Naive thymus-derived CD8-positive, alpha-beta T cell (primary cell): ENCODE data around the gene SQOR. TPM values are rescaled to one million over a fixed set of nuclear protein-coding genes. Genes with fewer than 3 reads are reported as not detected.
A peak's percentile ranks its signal among the peaks of the same experiment; 100 is the strongest.

Source experiments
- ATAC-seq, 2 donors: fragments of 150-1000 bp; cut with Tn5 transposase in 1 of 2; sonication (Bioruptor Pico), chemical (Tn5 transposase) in 1 of 2; 1 replicate in 1 of 2; 2 replicates in 1 of 2; pipeline ENCODE4 v1.10.0; 2021; ENCODE audit warnings: mild to moderate bottlenecking in 2 of 2, moderate library complexity in 2 of 2
- POLR2A ChIA-PET: fragments of 350-600 bp; sonication (Branson Sonifier 250); formaldehyde crosslinking; loops from one replicate; lab custom pipeline; 2021; ENCODE audit warnings: antibody characterized with exemption; lab: Charles Lee
- DNase-seq, 10 donors: peaks; one replicate each; pipeline versions ENCODE4 v3.0.0 to v3.0.0-alpha.2; 2020 to 2022
- H3K27ac Mint-ChIP-seq, 10 donors: one replicate each; pipeline ENCODE4 v1.8.0; 2020 to 2022; ENCODE audit warnings: mild to moderate bottlenecking in 10 of 10, mixed read lengths in 10 of 10, moderate library complexity in 4 of 10, inconsistent platforms in 1 of 10
- H3K27me3 Mint-ChIP-seq, 5 donors: one replicate each; pipeline ENCODE4 v1.8.0; 2021 to 2022; ENCODE audit warnings: mixed read lengths in 5 of 5
- H3K36me3 Mint-ChIP-seq, 3 donors: one replicate each; pipeline ENCODE4 v1.8.0; 2020 to 2022; ENCODE audit warnings: mixed read lengths in 3 of 3, mild to moderate bottlenecking in 2 of 3, inconsistent platforms in 1 of 3
- H3K4me1 Mint-ChIP-seq, 4 donors: one replicate each; pipeline ENCODE4 v1.8.0; 2021 to 2022; ENCODE audit warnings: mixed read lengths in 4 of 4
- H3K4me3 Mint-ChIP-seq, 10 donors: one replicate each; pipeline ENCODE4 v1.8.0; 2020 to 2022; ENCODE audit warnings: mild to moderate bottlenecking in 10 of 10, mixed read lengths in 10 of 10, moderate library complexity in 6 of 10, inconsistent platforms in 1 of 10
- H3K9me3 Mint-ChIP-seq, 9 donors: one replicate each; pipeline ENCODE4 v1.8.0; 2020 to 2022; ENCODE audit warnings: mixed read lengths in 9 of 9, mild to moderate bottlenecking in 3 of 9, inconsistent platforms in 1 of 9, moderate library complexity in 1 of 9
- polyA plus RNA-seq, 3 donors: library from polyadenylated mRNA; unstranded; fragments of 300-500 nt; fragmentation: Illumina TruSeq; gene quantifications; one replicate each; pipeline ENCODE4 v1.2.3, GENCODE V29; 2021
- total RNA-seq, 8 experiments: library from RNA in 2 of 8; stranded (reverse) in 2 of 8; gene quantifications; one replicate each; pipeline ENCODE4 v1.2.3 and lab custom pipeline; 2021 to 2026

SQOR gene
- total and polyA plus RNA-seq, 5 experiments from 2014 or later: 30.4 to 68.3 (median 58.6) TPM

DNA sequence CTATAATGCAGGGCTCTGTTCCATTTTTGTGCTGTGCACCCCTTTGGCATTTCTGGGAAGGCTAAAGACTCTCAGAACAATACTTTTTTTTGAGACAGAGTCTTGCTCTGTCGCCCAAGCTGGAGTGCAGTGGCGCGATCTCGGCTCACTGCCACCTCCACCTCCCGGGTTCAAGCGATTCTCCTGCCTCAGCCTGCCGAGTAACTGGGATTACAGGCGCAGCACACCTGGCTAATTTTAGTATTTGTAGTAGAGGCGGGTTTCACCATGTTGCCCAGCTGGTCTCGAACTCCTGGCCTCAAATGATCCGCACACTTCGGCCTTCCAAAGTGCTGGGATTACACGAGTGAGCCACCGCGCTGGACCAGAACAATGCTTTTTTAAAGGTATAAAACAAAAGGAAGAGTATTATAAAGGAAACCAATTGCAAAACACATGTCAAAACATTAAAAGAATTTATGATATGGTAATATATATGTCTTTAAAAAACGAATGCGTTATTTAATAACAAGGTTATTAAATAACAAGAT lies 999 bp downstream of the SQOR start:
- Mint-ChIP-seq H3K4me3 (peak overlapping the region; percentile 94 to 98 (median 97)), H3K4me1 (peaks cover 24 to 64% (median 51%) of the 10 kb centered on the region in 4 donors)

DNA sequence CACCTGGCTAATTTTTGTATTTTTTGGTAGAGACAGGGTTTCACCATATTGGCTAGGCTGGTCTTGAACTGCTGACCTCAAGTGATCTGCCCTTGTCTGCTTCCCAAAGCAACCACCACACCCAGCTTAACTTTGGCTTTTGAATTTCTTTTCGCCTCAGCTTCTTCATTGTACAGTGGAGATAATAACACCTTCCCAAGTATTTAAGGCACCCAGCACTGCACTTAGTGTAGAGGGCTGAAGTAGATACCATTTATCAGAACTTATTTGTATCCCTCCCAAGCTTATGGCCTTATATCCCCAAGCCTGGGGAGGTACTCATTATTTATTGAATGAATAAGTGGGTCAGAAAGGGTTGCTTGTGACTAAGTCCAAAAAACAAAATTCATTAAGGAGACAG lies 2.3 kb downstream of the SQOR start:
- Mint-ChIP-seq H3K27me3 (no peaks in the 10 kb centered on the region), H3K27ac (peak overlapping the region; percentile 49 to 96 (median 93)), H3K4me1 (peaks cover 23 to 72% (median 56%) of the 10 kb centered on the region in 4 donors), H3K36me3 (peaks cover 0 to 4% (median 3%) of the 10 kb centered on the region in 3 donors), H3K9me3 (no peaks in the 10 kb centered on the region), H3K4me3 (peak overlapping the region; percentile 76 to 97 (median 88))
- no peak for DNase-seq
- no peak for ATAC-seq
- POLR2A ChIA-PET: interaction anchor here (0.6 to 1.6 kb wide), 3 partner anchors 50 to 236 kb away, joined by 3 to 5 read pairs (median 4); partner anchors contain the start of gene BLOC1S6

More for the DNA sequence above, 999 bp downstream of the SQOR start:
- POLR2A ChIA-PET: interaction anchor here (1.1 to 3.2 kb wide), 5 partner anchors 17 to 234 kb away, joined by 3 to 23 read pairs (median 4); partner anchors contain the start of gene BLOC1S6
- Mint-ChIP-seq H3K27ac (peak overlapping the region; percentile 78 to 97 (median 92)), H3K36me3 (peaks cover 0 to 4% (median 2%) of the 10 kb centered on the region in 3 donors), H3K27me3 (no peaks in the 10 kb centered on the region), H3K9me3 (no peaks in the 10 kb centered on the region)
- ATAC-seq: no peak
- DNase-seq: no peak

DNA sequence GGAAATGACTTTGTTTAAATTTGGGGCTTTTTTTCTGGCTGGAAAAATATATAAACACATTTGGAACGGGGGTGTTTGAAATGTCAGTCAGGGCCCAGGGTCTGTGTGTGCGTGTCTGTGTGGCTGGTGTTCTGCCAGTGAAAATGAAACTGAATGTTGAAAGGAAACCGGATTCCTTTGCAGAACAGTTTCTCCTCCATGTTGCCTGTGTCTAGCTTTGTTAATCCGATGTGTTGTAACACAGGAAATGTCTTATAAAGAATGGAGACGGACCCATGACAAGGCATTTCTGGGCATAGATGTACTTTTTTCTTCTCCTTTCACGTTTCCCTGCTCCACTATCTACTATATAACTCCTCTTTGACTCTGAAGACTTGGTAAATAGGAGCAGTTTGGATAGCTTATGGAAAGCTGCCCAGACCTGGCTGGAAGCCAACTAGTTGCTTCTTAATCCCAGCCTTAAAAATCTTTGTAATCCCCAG lies 2.8 kb downstream of the SQOR start:
- Mint-ChIP-seq H3K27ac (peak overlapping the region; percentile 49 to 96 (median 93)), H3K4me3 (peak overlapping the region; percentile 76 to 97 (median 88)), H3K27me3 (no peaks in the 10 kb centered on the region), H3K9me3 (no peaks in the 10 kb centered on the region), H3K4me1 (peaks cover 26 to 74% (median 61%) of the 10 kb centered on the region in 4 donors), H3K36me3 (peaks cover 0 to 7% (median 4%) of the 10 kb centered on the region in 3 donors)
- DNase-seq (peak in 9 of 10 donors; percentile 14 to 78 (median 58)), ATAC-seq (peak; percentile 59 to 74)
- POLR2A ChIA-PET: interaction anchor here (0.6 to 1.6 kb wide), 3 partner anchors 50 to 236 kb away, joined by 3 to 5 read pairs (median 4); partner anchors contain the start of gene BLOC1S6

DNA sequence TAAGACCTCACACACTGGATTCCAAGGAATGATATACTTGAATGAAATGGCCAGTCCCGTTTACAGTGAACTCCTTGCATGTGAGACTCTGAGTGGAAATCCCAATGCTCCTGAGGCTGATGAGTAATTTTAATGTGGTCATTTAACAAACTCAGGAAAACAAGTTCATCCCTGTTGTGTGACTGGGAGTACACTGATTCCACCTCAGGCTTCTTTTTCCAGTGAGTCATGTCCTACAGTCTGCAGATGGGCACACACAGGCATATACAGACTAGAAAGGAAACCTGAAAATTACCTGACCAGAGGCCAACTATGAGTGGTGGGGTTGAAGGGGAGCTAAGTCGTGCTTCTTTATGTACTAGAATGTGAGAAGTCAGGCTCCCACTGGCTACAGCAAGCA lies 5.8 kb downstream of the SQOR start:
- H3K4me1 Mint-ChIP-seq: peaks cover 39 to 85% (median 77%) of the 10 kb centered on the region in 4 donors
- POLR2A ChIA-PET: no interaction called here

DNA sequence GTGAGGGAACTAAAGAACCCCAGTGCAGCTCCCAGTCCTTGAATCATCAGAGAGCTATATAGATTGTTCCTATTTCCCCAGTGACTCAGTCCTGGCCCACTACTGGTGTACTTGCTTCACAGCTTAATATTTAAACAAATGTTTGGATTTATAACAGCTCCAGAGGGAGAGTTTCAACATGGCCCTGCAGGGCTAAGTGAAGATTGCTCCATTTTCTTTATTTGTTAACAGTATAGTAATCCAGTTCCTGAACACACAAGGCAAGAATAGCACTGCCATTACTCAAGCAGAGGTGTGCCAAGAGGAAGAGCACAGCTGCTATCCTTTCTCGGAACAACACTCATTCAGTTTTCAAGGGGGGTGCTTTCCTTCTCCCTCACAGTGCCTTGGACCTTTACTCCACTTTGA lies 6.5 kb downstream of the SQOR start:
- Mint-ChIP-seq H3K4me1 (peaks cover 38 to 87% (median 78%) of the 10 kb centered on the region in 4 donors), H3K9me3 (no peaks in the 10 kb centered on the region), H3K36me3 (peaks cover 0 to 17% (median 4%) of the 10 kb centered on the region in 3 donors), H3K27ac (no peak overlapping the region), H3K4me3 (no peak overlapping the region), H3K27me3 (no peaks in the 10 kb centered on the region)
- ATAC-seq: no peak
- POLR2A ChIA-PET: no interaction called here
- no peak for DNase-seq

More for the DNA sequence above, 5.8 kb downstream of the SQOR start:
- H3K27me3 Mint-ChIP-seq: no peaks in the 10 kb centered on the region
- H3K9me3 Mint-ChIP-seq: no peaks in the 10 kb centered on the region
- DNase-seq: no peak
- no peak for ATAC-seq
- H3K36me3 Mint-ChIP-seq: peaks cover 0 to 16% (median 4%) of the 10 kb centered on the region in 3 donors
- no peak overlapping the region for H3K27ac Mint-ChIP-seq
- no peak overlapping the region for H3K4me3 Mint-ChIP-seq

DNA sequence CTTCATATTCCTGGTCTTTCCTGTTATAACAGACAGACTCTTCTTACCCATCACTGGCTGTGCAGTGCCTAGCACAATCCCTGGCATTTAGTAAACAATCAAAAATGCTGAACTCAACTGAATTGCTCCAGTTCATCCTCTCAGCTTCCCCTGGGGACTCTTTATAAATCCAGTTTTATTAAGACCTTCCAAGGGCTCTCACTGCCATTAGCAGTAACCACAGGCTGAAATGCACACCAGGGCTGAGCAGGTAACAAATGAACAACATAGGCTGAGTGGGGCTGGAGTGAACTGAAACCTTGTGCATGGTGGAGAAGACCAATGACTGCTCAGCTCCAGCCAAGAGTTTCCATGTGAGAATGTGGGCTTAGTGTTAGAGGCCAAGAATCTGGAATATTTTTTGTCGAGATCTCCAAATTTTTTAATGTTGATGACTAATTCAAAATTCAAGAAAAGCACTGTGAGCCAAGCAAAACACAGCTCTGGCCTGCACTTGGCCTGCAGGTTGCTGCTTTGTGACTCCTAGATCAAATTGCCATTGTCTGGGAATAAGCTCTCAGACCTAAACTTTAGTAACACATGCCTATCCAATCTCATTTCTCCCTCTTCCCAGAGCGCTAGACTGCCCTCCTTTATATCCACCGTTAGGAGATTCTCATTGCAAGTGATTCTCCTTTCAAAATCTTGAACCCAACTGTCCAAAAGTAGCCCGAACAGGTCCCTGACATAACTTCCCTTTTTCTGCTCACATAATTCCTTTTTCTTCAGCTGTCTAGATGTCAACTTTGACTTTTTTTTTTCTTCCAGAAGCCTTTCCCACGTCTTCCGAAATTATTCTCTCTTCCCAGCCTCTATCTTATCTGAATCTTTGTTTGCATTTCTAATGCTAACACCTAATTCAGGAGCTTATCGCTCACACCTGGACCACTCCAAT lies 7.4 kb downstream of the SQOR start:
- Mint-ChIP-seq H3K9me3 (no peaks in the 10 kb centered on the region), H3K27ac (peak overlapping the region in 3 of 10 donors; percentile 27 to 61 (median 59)), H3K4me1 (peaks cover 38 to 83% (median 76%) of the 10 kb centered on the region in 4 donors), H3K27me3 (no peaks in the 10 kb centered on the region), H3K4me3 (peak overlapping the region in 1 of 10 donors; percentile 33), H3K36me3 (peaks cover 0 to 19% (median 4%) of the 10 kb centered on the region in 3 donors)
- POLR2A ChIA-PET: no interaction called here
- DNase-seq (no peak), ATAC-seq (no peak)

DNA sequence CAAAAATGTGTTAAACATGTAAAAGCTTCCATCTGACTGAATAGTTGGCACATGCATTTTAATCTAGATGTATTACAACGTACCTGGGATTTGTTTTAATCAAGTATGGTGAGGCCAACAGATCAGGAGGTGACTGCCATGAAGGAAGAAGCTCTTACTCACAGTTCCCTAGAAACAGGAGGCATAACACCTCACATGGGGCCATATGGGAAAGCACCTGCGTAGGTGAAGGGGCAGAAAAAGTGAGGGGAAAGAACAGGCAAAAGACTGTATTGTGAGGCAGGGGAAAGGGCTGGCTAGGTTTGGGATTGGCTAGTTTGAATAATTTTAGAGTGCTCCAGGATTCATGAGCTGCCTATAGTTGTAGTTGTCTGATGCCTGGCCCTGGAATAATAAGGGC lies 9.6 kb downstream of the SQOR start:
- ATAC-seq: no peak
- Mint-ChIP-seq H3K4me3 (no peak overlapping the region), H3K27ac (peak overlapping the region in 1 of 10 donors; percentile 52), H3K27me3 (no peaks in the 10 kb centered on the region), H3K9me3 (no peaks in the 10 kb centered on the region), H3K4me1 (peaks cover 34 to 70% (median 67%) of the 10 kb centered on the region in 4 donors), H3K36me3 (peaks cover 0 to 19% (median 3%) of the 10 kb centered on the region in 3 donors)
- no peak for DNase-seq
- POLR2A ChIA-PET: no interaction called here

DNA sequence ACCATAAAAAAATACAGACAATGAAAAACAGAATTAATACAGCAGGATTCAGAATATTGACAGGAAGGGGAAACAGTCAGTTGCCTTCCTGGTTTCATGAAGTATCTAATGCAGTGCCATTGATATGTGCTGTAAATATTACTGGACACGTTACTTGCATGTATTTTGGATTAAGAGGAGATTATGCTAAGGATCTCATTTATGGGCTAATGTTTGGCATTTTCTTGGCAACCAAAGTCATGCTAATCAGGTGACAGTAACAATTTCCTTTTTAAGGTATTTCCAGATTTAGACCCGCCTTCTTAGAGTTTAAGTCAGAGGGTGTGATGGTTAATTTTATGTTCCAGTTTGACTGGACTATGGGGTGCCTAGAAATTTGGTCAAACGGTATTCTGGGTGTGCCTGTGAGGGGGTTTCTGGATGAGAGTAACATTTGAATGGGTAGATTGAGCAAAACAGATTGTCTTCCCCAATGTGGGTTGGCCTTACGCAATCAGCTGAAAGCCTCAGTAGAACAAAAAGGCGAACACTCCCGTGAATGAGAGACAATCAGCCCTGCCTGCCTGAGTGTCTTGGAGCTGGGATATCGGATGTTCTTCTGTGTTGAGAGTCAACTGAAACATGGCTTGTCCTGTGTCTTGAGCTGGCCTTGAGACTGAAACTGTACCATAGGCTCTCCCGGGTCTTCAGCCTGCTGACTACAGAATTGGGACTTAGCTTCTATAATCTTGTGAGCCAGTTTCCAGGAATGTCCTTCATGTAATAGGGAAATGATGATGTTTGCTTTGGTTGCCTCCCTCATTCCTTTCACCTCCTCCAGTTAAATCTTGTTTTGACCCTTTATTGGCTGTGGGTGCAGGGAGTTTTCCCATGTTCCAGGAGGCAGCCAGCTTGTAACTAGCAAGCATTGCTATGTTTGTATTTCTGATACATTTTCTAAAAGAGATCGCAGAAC lies 10.5 kb downstream of the SQOR start:
- Mint-ChIP-seq H3K4me1 (peaks cover 30 to 70% (median 67%) of the 10 kb centered on the region in 4 donors), H3K27me3 (no peaks in the 10 kb centered on the region), H3K27ac (peak overlapping the region in 3 of 10 donors; percentile 2 to 56 (median 31)), H3K9me3 (no peaks in the 10 kb centered on the region), H3K4me3 (peak overlapping the region in 2 of 10 donors; percentile 3 to 6), H3K36me3 (peaks cover 3 to 19% (median 4%) of the 10 kb centered on the region in 3 donors)
- POLR2A ChIA-PET: no interaction called here
- DNase-seq (no peak), ATAC-seq (no peak)

DNA sequence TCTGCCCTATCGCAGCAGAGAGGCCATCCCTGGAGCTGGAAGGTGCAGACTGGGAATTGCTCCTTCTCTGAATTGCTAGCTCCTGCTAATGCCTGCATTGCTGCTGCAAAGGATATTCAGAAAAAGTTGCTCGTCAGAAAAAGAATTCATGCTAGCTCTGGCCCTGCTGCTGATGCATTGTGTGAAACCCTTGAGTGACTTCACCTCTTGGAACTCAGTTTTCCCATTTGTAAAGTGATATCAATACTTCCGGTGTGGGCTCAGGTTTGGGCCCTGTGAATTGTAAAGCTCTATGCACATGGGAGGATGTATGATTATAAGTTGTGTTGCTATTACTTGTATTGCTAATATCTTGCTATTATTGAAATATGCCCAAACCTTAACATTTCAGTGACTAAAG lies 11.4 kb downstream of the SQOR start:
- Mint-ChIP-seq H3K9me3 (no peaks in the 10 kb centered on the region), H3K27ac (peak overlapping the region in 2 of 10 donors; percentile 7 to 57), H3K4me1 (peaks cover 30 to 71% (median 63%) of the 10 kb centered on the region in 4 donors), H3K36me3 (peaks cover 4 to 22% (median 7%) of the 10 kb centered on the region in 3 donors), H3K4me3 (no peak overlapping the region), H3K27me3 (no peaks in the 10 kb centered on the region)
- POLR2A ChIA-PET: no interaction called here
- DNase-seq: no peak
- ATAC-seq: no peak

DNA sequence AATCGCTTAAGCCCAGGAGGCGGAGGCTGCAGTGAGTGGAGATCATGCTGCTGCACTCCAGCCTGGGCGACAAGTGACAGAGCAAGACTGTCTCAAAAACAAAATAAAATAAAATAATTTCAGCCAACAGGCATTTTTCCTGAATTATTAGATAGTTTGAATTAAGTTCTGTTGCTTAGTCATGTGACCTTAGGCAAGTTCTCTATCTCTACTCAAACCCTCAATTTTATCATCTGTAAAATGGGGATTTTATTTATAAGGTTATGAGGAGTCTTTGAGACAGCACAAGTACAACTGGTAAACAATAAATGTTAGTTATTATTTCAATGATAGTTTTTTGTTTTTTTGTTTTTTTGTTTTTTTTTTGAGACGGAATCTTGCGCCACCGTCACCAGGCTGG lies 13.0 kb downstream of the SQOR start:
- DNase-seq: no peak
- Mint-ChIP-seq H3K9me3 (no peaks in the 10 kb centered on the region), H3K27ac (no peak overlapping the region), H3K36me3 (peaks cover 4 to 17% (median 11%) of the 10 kb centered on the region in 3 donors), H3K4me1 (peaks cover 26 to 63% (median 56%) of the 10 kb centered on the region in 4 donors), H3K4me3 (no peak overlapping the region), H3K27me3 (no peaks in the 10 kb centered on the region)
- POLR2A ChIA-PET: no interaction called here
- ATAC-seq: no peak

DNA sequence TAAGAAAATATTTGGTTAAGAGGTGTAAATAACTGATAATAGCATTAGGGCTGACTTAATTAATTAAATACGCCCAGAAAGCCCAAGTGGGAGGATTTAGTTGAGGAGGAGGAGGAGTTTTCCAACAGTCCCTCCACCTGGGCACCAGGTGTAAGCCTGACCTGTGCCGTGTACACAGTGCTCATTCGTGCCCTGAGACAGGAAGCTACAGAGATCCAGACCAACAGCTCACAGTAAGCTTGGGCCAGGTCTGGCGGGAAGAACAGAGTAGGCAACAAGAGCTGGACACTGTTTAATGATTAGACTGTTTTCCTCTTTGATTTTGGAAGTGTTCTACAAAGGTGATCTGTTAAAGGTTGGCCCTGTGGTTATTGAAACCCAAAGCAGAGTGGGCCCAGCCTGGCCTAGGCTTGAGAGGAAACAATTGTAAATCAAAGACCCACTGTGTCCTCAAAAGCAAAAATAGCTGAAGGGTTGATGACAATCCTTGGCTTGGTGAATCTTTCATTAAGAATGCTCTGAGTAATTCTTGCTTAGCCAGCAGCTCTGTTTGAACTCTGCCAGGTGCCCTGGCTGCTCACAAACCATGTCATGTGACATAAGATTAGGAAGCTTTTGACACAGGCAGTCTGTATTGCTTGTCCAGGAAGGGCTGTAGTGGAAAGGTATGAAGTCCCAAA lies 13.8 kb downstream of the SQOR start:
- H3K4me1 Mint-ChIP-seq: peaks cover 30 to 65% (median 62%) of the 10 kb centered on the region in 4 donors
- H3K9me3 Mint-ChIP-seq: no peaks in the 10 kb centered on the region
- H3K36me3 Mint-ChIP-seq: peaks cover 4 to 14% (median 11%) of the 10 kb centered on the region in 3 donors
- POLR2A ChIA-PET: no interaction called here
- H3K27me3 Mint-ChIP-seq: no peaks in the 10 kb centered on the region
- DNase-seq (no peak), ATAC-seq (no peak)
- H3K4me3 Mint-ChIP-seq: peak overlapping the region in 5 of 10 donors; percentile 6 to 51 (median 11)
- peak overlapping the region in 6 of 10 donors; percentile 2 to 67 (median 28) for H3K27ac Mint-ChIP-seq
